H1 (cell line): ENCODE data around the gene CDR2L. TPM values are rescaled to one million over a fixed set of nuclear protein-coding genes. Genes with fewer than 3 reads are reported as not detected.

ENCODE experiments used
- ATF2 ChIP-seq: IDR thresholded peaks from 2 replicates; pipeline ENCODE4 v1.6.1; 2012; ENCODE audit warnings: low read length, inconsistent platforms
- polyA plus RNA-seq, 7 experiments: library from polyadenylated mRNA; depleted of rRNA in 3 of 7; stranded (reverse) in 5 of 7; unstranded in 2 of 7; fragments of >200 nt in 5 of 7; fragments of 200-250 nt in 2 of 7; gene quantifications; 1 replicate in 5 of 7; 2 replicates in 1 of 7; 4 replicates in 1 of 7; pipeline versions ENCODE4 v1.2.1 to v1.2.3, GENCODE V29; 2011 to 2013; ENCODE audit warnings: missing spikeins in 2 of 7, mixed read lengths in 2 of 7
- total RNA-seq: library from RNA; stranded (reverse); fragmentation: NEBNext Ultra II Directional; extraction: Animal tissue kit (Norgen Biotek cat#: 25700); gene quantifications from 2 replicates; pipeline ENCODE4 v1.2.1, GENCODE V29; 2021

CDR2L gene
- total and polyA plus RNA-seq, 2 of the 8 experiments (the other 6 are each of a cell fraction or from before 2014, with no cell fraction given): 20.4 to 38.1 TPM

GRCh38 chr17:74964988-74965622 lies 22.3 kb upstream of the CDR2L start (continued):
- TF ChIP-seq ATF2: no peak
